ENCODE results near the gene CHRM3. TPM values are rescaled to one million over a fixed set of nuclear protein-coding genes. Genes with fewer than 3 reads are reported as not detected.
A peak's percentile ranks its signal among the peaks of the same experiment; 100 is the strongest.

The CHRM3 gene
- total and polyA plus RNA-seq, 2 donors from 2014 or later, result 1.4 to 2.9 TPM

DNA sequence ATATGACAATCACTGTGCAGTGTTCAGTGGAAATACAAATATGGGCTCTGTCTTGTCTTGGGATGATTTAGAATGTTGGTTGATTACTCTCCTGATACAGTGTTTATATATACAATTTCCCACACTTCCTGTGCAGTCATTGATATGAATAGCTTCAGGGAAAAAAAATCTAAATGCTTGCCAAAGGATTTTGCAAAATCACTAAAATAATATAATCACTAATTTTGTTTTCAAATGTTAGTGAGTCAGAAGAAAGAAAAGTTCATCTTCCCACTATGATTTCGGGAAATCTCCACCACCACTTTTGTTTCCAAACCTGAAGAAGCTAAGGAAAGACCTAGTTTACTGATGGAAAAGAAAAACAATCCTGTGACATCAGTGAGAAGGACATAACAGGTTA, 32.1 kb upstream of the CHRM3 start:
- Histone ChIP-seq H3K4me3 (ENCODE audit: low read length in 3 of 3) (no peak overlapping the region), H3K4me1 (ENCODE audit: control insufficient read depth in 2 of 3, insufficient read depth in 2 of 3, low read depth in 1 of 3, low read length in 3 of 3) (peaks cover 0 to 6% (median 0%) of the 10 kb centered on the region in 3 donors), H3K27me3 (ENCODE audit: control insufficient read depth, insufficient read depth, low read length) (no peaks in the 10 kb centered on the region), H3K36me3 (ENCODE audit: control insufficient read depth in 2 of 3, insufficient read depth in 3 of 3, low read length in 3 of 3) (no peaks in the 10 kb centered on the region), H3K9ac (ENCODE audit: low read length in 3 of 3) (no peak overlapping the region), H3K27ac (ENCODE audit: low read depth in 2 of 2, low read length in 2 of 2) (no peak overlapping the region), H3K9me3 (ENCODE audit: control insufficient read depth in 2 of 3, insufficient read depth in 1 of 3, low read length in 3 of 3) (no peaks in the 10 kb centered on the region)
- TF ChIP-seq, protein P1, sequence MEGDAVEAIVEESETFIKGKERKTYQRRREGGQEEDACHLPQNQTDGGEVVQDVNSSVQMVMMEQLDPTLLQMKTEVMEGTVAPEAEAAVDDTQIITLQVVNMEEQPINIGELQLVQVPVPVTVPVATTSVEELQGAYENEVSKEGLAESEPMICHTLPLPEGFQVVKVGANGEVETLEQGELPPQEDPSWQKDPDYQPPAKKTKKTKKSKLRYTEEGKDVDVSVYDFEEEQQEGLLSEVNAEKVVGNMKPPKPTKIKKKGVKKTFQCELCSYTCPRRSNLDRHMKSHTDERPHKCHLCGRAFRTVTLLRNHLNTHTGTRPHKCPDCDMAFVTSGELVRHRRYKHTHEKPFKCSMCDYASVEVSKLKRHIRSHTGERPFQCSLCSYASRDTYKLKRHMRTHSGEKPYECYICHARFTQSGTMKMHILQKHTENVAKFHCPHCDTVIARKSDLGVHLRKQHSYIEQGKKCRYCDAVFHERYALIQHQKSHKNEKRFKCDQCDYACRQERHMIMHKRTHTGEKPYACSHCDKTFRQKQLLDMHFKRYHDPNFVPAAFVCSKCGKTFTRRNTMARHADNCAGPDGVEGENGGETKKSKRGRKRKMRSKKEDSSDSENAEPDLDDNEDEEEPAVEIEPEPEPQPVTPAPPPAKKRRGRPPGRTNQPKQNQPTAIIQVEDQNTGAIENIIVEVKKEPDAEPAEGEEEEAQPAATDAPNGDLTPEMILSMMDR (IDR thresholded peaks at IDR 0.05; ENCODE audit: borderline replicate concordance, extremely low read depth, insufficient read depth), result no peak
- DNase-seq (peak in 1 of 5 donors; percentile 12), FAIRE-seq (no peak)
- intact Hi-C loops (cut with DNase I), result no loop called here

DNA sequence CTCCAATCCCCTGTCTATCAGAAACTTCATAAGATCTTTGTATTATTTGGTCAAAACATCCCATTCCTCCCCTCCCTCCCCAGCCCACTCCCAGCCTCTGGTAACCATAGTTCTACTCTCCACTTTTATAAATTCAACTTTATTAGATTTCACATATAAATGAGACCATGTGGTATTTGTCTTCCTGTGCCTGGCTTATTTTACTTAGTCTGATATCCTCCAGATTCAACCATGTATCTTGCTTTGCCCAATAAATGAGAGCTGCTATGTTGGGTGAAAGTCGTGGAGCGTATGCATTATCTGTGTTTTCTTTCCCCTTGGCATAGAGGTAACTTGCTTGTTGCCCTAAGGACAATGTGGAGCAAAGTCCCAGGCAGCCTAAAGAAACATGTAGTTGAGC, 28.5 kb upstream of the CHRM3 start:
- H3K9me3 ChIP-seq (ENCODE audit: control insufficient read depth in 2 of 3, insufficient read depth in 1 of 3, low read length in 3 of 3), result no peaks in the 10 kb centered on the region
- no peak overlapping the region for H3K9ac ChIP-seq (ENCODE audit: low read length in 3 of 3)
- FAIRE-seq (no peak), DNase-seq (no peak)
- H3K27me3 ChIP-seq (ENCODE audit: control insufficient read depth, insufficient read depth, low read length), result no peaks in the 10 kb centered on the region
- no peak overlapping the region for H3K4me3 ChIP-seq (ENCODE audit: low read length in 3 of 3)
- H3K36me3 ChIP-seq (ENCODE audit: control insufficient read depth in 2 of 3, insufficient read depth in 3 of 3, low read length in 3 of 3), result no peaks in the 10 kb centered on the region
- H3K4me1 ChIP-seq (ENCODE audit: control insufficient read depth in 2 of 3, insufficient read depth in 2 of 3, low read depth in 1 of 3, low read length in 3 of 3), result peaks cover 0 to 6% (median 0%) of the 10 kb centered on the region in 3 donors
- intact Hi-C loops (cut with DNase I), result no loop called here
- TF ChIP-seq, protein P1 (IDR thresholded peaks at IDR 0.05; ENCODE audit: borderline replicate concordance, extremely low read depth, insufficient read depth), result no peak
- no peak overlapping the region for H3K27ac ChIP-seq (ENCODE audit: low read depth in 2 of 2, low read length in 2 of 2)

DNA sequence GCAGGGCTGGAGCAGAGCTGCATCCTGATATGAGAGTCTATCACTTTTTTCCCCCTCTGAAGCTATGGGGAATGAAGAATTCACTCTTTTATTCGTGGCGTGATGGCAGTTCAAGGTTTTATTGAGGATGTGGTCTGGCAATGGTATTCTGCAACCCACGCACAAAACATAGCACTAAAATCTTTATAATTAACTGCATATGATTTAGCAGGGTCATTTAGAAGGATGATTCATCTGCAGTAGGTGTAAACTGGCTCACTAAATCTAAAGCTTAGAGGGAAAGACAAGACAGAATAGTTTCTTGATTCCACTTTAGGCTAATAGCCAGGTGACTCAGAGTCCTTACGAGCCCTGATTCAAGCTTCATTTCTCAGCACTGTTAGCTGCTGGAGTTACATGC, 25.0 kb upstream of the CHRM3 start:
- no peak overlapping the region for H3K9ac ChIP-seq (ENCODE audit: low read length in 3 of 3)
- no peak overlapping the region for H3K27ac ChIP-seq (ENCODE audit: low read depth in 2 of 2, low read length in 2 of 2)
- TF ChIP-seq, protein P1 (IDR thresholded peaks at IDR 0.05; ENCODE audit: borderline replicate concordance, extremely low read depth, insufficient read depth), result no peak
- FAIRE-seq (no peak), DNase-seq (peak in 1 of 5 donors; percentile 19)
- no peaks in the 10 kb centered on the region for H3K9me3 ChIP-seq (ENCODE audit: control insufficient read depth in 2 of 3, insufficient read depth in 1 of 3, low read length in 3 of 3)
- H3K36me3 ChIP-seq (ENCODE audit: control insufficient read depth in 2 of 3, insufficient read depth in 3 of 3, low read length in 3 of 3), result no peaks in the 10 kb centered on the region
- H3K4me3 ChIP-seq (ENCODE audit: low read length in 3 of 3), result no peak overlapping the region
- no peaks in the 10 kb centered on the region for H3K4me1 ChIP-seq (ENCODE audit: control insufficient read depth in 2 of 3, insufficient read depth in 2 of 3, low read depth in 1 of 3, low read length in 3 of 3)
- intact Hi-C loops (cut with DNase I), result no loop called here
- no peaks in the 10 kb centered on the region for H3K27me3 ChIP-seq (ENCODE audit: control insufficient read depth, insufficient read depth, low read length)

DNA sequence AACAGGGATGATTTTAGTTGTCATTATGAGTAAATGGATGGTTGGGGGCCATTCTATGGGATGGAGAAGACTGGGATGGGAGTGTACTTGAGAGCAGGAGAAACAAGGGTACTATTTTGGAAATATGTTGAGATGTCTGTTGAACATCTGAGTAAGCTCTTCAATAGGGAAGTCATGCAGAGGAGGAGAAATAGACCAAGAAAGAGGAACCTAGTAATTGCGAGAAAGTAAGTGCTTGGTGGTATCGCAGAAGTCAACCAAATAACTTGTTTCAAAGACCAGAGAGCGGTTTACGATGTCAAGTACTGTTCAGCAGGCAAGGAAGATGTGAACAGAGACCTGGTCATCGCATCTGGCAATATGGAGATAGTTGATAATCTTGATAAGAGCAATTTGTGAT, 22.4 kb upstream of the CHRM3 start:
- Histone ChIP-seq H3K4me3 (ENCODE audit: low read length in 3 of 3) (no peak overlapping the region), H3K9me3 (ENCODE audit: control insufficient read depth in 2 of 3, insufficient read depth in 1 of 3, low read length in 3 of 3) (no peaks in the 10 kb centered on the region), H3K27me3 (ENCODE audit: control insufficient read depth, insufficient read depth, low read length) (no peaks in the 10 kb centered on the region), H3K4me1 (ENCODE audit: control insufficient read depth in 2 of 3, insufficient read depth in 2 of 3, low read depth in 1 of 3, low read length in 3 of 3) (no peaks in the 10 kb centered on the region), H3K9ac (ENCODE audit: low read length in 3 of 3) (no peak overlapping the region), H3K36me3 (ENCODE audit: control insufficient read depth in 2 of 3, insufficient read depth in 3 of 3, low read length in 3 of 3) (no peaks in the 10 kb centered on the region), H3K27ac (ENCODE audit: low read depth in 2 of 2, low read length in 2 of 2) (no peak overlapping the region)
- no peak for FAIRE-seq
- intact Hi-C loops (cut with DNase I), result no loop called here
- DNase-seq, result no peak
- TF ChIP-seq, protein P1 (IDR thresholded peaks at IDR 0.05; ENCODE audit: borderline replicate concordance, extremely low read depth, insufficient read depth), result no peak

Measured in kidney (tissue), 14 donors.